ENCODE measurements around the gene TSPAN5. TPM values are rescaled to one million over a fixed set of nuclear protein-coding genes. Genes with fewer than 3 reads are reported as not detected.

The TSPAN5 gene
- total RNA-seq, 3 donors from 2014 or later (not counting 1 experiment from before 2014, with no cell fraction given) = 6.8 to 13.7 (median 11.4) TPM

DNA sequence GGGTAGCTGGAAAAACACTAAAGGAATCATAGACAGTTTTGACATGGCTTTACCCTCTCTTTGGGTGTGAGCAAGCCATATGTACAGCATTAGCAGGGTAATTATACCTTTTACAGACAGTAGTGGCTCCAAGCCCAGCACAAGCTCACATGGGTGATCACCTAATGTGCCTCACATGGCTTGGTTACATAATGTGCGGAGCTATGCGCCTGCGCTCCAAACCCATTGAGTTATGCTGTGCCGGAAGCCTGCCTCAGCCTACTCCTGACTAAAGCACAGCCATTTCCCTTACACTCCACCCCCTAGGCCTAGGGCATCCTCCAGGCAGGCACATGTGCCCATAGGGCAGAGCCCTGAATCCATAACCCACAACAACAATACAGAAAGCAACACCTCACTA, 6.5 kb upstream of the TSPAN5 start:
- no peak overlapping the region for H3K27ac ChIP-seq (ENCODE audit: low read length)
- no peak for TF ChIP-seq CTCF (IDR thresholded peaks at IDR 0.05)
- WGBS (ENCODE audit: insufficient coverage) = 97% methylated on average over 4 of the region's 4 CpGs

GRCh38 chr4:98663226-98664006, 5.0 kb upstream of the TSPAN5 start:
- intact Hi-C loops (cut with micrococcal nuclease) = loop anchor here (2.0 to 5.0 kb wide), 3 partner anchors 43 to 899 kb away; partner anchors contain the start of genes EIF4E and TRMT10A
- H3K4me1 ChIP-seq (ENCODE audit: control insufficient read depth, insufficient read depth, low read length) = peaks cover 30% of the 10 kb centered on the region
- H3K27me3 ChIP-seq (ENCODE audit: control insufficient read depth, insufficient read depth, low read length) = no peaks in the 10 kb centered on the region
- TF ChIP-seq CTCF (IDR thresholded peaks at IDR 0.05) = no peak
- no peaks in the 10 kb centered on the region for H3K9me3 ChIP-seq (ENCODE audit: control insufficient read depth, insufficient read depth, low read length)
- H3K9me3 Mint-ChIP-seq = no peaks in the 10 kb centered on the region
- peak overlapping the region; percentile 78 for H3K27ac ChIP-seq (ENCODE audit: low read length)
- H3K36me3 ChIP-seq (ENCODE audit: control insufficient read depth, insufficient read depth, low read length) = no peaks in the 10 kb centered on the region
- peaks cover 35 to 43% of the 10 kb centered on the region in 2 donors for H3K4me1 Mint-ChIP-seq
- H3K4me3 Mint-ChIP-seq = peak overlapping the region; percentile 61
- no peaks in the 10 kb centered on the region for H3K36me3 Mint-ChIP-seq
- H3K27ac Mint-ChIP-seq = peak overlapping the region; percentile 92 to 95
- DNase-seq (peak in 1 of 2 donors; percentile 87), ATAC-seq (peak; percentile 48 to 60 (median 51))
- WGBS (ENCODE audit: insufficient coverage) = 19% methylated on average over 10 of the region's 10 CpGs
- peaks cover 0 to 2% of the 10 kb centered on the region in 2 donors for H3K27me3 Mint-ChIP-seq (ENCODE audit: low read depth in 2 of 2)
- no peak overlapping the region for H3K4me3 ChIP-seq (ENCODE audit: low read length)

More for the DNA sequence above, 6.5 kb upstream of the TSPAN5 start:
- no peaks in the 10 kb centered on the region for H3K27me3 ChIP-seq (ENCODE audit: control insufficient read depth, insufficient read depth, low read length)
- ATAC-seq (no peak), DNase-seq (no peak)
- no peaks in the 10 kb centered on the region for H3K36me3 ChIP-seq (ENCODE audit: control insufficient read depth, insufficient read depth, low read length)
- Mint-ChIP-seq H3K9me3 (no peaks in the 10 kb centered on the region), H3K36me3 (no peaks in the 10 kb centered on the region), H3K4me1 (peaks cover 22 to 30% of the 10 kb centered on the region in 2 donors), H3K4me3 (no peak overlapping the region), H3K27me3 (ENCODE audit: low read depth in 2 of 2) (peaks cover 0 to 2% of the 10 kb centered on the region in 2 donors), H3K27ac (peak overlapping the region in 1 of 2 donors; percentile 95)
- H3K4me3 ChIP-seq (ENCODE audit: low read length) = no peak overlapping the region
- no peaks in the 10 kb centered on the region for H3K9me3 ChIP-seq (ENCODE audit: control insufficient read depth, insufficient read depth, low read length)
- intact Hi-C loops (cut with micrococcal nuclease) = loop anchor here (5.0 kb wide), 2 partner anchors 262 to 897 kb away; partner anchors contain the start of genes EIF4E and TRMT10A
- peaks cover 21% of the 10 kb centered on the region for H3K4me1 ChIP-seq (ENCODE audit: control insufficient read depth, insufficient read depth, low read length)

GRCh38 chr4:98662626-98663225, 4.3 kb upstream of the TSPAN5 start:
- DNase-seq = peak in 1 of 2 donors; percentile 72
- Mint-ChIP-seq H3K9me3 (no peaks in the 10 kb centered on the region), H3K36me3 (no peaks in the 10 kb centered on the region), H3K27ac (peak overlapping the region; percentile 92 to 95), H3K4me1 (peaks cover 38 to 47% of the 10 kb centered on the region in 2 donors), H3K27me3 (ENCODE audit: low read depth in 2 of 2) (peaks cover 0 to 2% of the 10 kb centered on the region in 2 donors), H3K4me3 (no peak overlapping the region)
- intact Hi-C loops (cut with micrococcal nuclease) = loop anchor here (2.0 to 5.0 kb wide), 3 partner anchors 44 to 900 kb away; partner anchors contain the start of genes EIF4E and TRMT10A
- H3K4me3 ChIP-seq (ENCODE audit: low read length) = no peak overlapping the region
- H3K4me1 ChIP-seq (ENCODE audit: control insufficient read depth, insufficient read depth, low read length) = peaks cover 30% of the 10 kb centered on the region
- TF ChIP-seq CTCF (IDR thresholded peaks at IDR 0.05) = no peak
- no peaks in the 10 kb centered on the region for H3K36me3 ChIP-seq (ENCODE audit: control insufficient read depth, insufficient read depth, low read length)
- no peak for ATAC-seq
- H3K27ac ChIP-seq (ENCODE audit: low read length) = peak overlapping the region; percentile 78
- no peaks in the 10 kb centered on the region for H3K27me3 ChIP-seq (ENCODE audit: control insufficient read depth, insufficient read depth, low read length)
- 68% methylated on average over 7 of the region's 7 CpGs for WGBS (ENCODE audit: insufficient coverage)
- no peaks in the 10 kb centered on the region for H3K9me3 ChIP-seq (ENCODE audit: control insufficient read depth, insufficient read depth, low read length)

Data from natural killer cell (primary cell).